HG03280 (cell line): ENCODE results near the gene RSU1.

ENCODE experiments used
- ATAC-seq: cut with Tn5 transposase; IDR thresholded peaks from one replicate; pipeline ENCODE4 v1.9.1; 2021; ENCODE audit warnings: mild to moderate bottlenecking, moderate library complexity; ENCODE audit not compliant: unreplicated experiment

The RSU1 gene

DNA sequence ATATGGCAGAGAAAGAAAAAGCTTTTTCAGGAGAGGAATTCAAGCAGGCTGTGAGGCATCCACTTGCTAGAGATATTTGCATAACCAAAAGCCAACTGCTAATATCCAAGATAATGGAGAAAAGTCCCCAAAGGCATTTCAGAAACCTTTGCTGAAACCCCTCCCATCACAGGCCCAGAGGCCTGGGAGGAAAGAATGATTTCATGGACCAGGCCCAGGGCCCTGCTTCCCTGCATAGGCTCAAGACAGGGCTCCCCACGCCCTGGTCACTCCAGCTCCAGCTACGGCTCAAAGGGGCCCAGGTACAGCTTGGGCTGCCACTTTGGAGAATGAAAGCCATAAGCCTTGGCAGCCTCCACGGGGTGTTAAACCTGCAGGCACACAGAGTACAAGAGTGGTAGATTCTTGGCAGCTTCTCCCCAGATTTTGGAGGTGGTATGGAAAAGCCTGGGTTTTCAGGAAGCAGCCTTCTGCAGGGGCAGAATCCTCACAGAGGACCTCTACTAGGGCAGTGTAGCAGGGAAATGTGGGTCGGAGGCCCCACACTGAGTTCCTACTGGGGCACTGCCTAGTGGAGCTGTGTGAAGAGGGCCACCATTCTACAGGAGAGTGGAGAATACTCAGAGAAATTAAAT lies 5.6 kb upstream of the RSU1 start:
- ATAC-seq: no peak

GRCh38 chr10:16822027-16822426 lies 4.8 kb upstream of the RSU1 start:
- no peak for ATAC-seq

- no peak for ATAC-seq
Observed at GRCh38 chr10:16820421-16820820, 3.2 kb upstream of the RSU1 start.

DNA sequence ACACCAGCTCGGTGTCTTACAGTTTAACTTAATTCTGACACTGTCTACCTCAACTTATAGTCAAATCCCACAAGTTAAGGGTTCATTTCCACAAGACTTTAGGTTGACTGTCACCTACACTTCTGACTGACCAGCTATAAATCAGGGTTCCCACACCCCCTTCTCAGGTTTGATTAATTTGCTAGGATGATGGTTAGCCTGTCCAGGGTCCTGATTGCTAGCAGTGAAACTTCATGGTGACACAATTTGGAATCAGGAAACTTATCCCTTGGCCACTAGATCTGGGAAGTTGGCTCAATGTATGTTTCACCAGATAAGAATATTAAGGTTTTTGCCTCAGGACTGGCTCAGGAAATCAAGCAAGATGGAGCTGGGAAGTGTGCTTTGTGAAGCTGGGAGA lies 2.8 kb upstream of the RSU1 start:
- no peak for ATAC-seq

- ATAC-seq: no peak
Observed at GRCh38 chr10:16819436-16819835, 2.2 kb upstream of the RSU1 start.

DNA sequence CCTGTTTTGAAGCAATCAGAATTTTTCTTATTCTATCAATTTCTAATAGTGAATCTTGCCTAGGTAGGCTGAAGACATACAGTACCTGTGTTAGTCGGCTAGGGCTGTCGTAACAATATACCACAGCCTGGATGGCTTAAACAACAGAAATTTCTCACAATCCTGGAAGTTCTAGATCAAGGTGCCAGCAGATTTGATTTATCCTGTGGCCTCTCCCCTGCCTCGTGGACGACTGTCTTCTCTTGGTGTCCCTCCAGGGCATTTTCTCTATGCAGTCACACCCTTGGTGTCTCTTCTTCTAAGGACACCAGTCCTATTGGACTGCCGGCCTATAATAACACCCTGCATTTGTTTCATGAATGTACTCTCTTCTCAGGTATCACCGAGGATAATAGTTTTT lies 1.8 kb upstream of the RSU1 start:
- ATAC-seq: no peak

DNA sequence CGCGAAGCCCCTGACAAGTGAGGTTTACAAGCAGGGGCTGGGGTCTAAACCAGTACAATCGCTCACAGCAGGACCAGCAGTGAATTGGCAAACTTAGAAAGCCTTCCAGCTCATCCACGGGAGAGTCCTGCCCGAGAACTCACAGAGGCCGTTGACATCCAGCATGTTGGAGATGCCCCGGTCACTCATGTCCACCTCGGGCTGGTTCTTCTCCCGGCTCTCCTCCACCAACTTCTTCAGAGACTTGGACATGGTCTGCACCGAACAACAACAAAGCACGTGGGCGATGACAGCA lies 447 bp downstream of the RSU1 start:
- no peak for ATAC-seq

DNA sequence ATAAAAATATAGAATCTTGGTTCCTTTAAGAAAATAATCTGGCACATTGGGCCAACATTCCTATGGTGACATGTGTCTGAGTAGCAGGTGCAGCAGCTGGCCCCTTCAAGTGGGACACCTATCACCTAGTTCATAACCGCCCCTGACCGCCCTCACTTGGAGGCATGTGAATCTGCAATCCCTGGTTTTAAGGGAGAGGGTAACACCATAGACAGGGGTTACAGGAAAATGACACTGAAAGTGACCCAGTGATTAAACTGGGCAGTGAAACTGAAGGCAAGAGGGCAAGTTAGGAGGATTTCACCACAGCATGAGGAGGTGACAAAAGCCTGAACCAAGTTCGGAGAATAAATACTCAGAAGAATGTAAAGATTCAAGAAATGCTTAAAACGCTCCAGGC lies 1.1 kb downstream of the RSU1 start:
- ATAC-seq: no peak

- ATAC-seq: no peak
Observed at GRCh38 chr10:16814012-16814411, 3.2 kb downstream of the RSU1 start.

DNA sequence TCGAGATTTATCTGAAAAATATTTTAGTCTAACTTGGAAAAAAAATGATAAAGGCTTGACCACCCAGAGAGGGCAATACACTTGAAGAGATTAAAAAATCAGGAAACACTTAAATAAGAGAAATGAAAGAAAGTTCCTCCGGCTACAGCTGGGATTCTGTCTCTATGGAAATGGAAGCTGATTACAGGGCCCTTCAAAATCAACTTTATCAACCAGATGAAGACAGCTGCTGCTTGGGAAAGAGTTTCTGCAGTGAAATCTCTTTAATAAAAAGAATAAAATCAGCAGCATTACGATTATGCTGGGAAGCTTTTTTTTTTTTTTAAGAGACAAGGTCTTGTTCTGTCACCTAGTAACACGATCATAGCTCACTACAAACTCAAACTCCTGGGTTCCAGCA lies 4.5 kb downstream of the RSU1 start:
- ATAC-seq: no peak

GRCh38 chr10:16811765-16812164 lies 5.5 kb downstream of the RSU1 start:
- ATAC-seq: no peak

- no peak for ATAC-seq
Observed at GRCh38 chr10:16811292-16811691, 5.9 kb downstream of the RSU1 start.

DNA sequence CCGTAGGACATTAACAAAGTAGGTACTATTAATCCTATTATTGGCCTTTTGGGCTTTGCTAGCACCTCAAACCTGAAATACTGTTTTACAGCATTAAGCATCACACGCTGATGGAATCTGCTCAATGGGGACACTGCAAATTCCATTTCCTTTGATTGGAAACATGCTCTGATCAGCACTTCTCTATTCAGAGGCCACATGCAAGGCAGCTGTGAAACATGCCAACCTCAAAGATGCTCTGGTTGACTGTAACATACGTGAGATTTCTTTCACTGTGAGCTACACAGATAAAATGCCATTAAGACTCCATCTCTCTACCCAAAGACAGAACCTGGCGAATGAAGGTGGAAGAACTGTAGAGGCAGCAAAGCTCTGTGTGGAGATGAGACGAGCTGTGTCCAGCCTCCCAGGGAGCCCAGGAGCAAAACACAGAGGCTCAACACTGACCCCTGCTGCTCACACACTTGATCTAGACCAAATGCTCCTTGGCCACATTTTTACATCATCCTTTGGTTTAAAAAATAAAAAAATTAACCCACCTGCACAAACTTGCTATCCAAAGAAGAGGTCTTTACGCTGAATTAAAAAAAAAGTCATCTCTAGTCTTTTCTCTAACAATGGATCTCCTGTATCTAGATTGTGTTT lies 8.0 kb downstream of the RSU1 start:
- peak; percentile 91 for ATAC-seq

- no peak for ATAC-seq
Observed at GRCh38 chr10:16804123-16804522, 13.1 kb downstream of the RSU1 start.

DNA sequence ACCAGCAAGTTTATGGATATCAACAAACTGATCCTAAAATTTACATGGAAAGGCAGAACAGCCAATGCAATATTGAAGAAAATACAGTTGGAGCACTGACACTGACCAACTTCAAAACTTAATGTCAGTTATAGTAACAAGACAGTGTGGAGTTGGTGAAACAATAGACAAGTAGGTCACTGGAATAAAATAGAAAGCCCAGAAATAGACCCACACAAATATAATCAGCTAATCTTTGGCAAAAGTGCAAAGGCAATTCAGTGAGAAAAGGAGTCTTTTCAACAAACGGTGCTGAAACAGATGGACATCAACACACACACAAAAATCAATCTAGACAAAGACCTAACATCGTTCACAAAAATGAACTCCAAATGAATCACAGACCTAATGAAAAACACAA lies 13.8 kb downstream of the RSU1 start:
- ATAC-seq: no peak

GRCh38 chr10:16799621-16800020 lies 17.6 kb downstream of the RSU1 start:
- peak; percentile 63 for ATAC-seq

- ATAC-seq: no peak
Observed at GRCh38 chr10:16798571-16798970, 18.7 kb downstream of the RSU1 start.

DNA sequence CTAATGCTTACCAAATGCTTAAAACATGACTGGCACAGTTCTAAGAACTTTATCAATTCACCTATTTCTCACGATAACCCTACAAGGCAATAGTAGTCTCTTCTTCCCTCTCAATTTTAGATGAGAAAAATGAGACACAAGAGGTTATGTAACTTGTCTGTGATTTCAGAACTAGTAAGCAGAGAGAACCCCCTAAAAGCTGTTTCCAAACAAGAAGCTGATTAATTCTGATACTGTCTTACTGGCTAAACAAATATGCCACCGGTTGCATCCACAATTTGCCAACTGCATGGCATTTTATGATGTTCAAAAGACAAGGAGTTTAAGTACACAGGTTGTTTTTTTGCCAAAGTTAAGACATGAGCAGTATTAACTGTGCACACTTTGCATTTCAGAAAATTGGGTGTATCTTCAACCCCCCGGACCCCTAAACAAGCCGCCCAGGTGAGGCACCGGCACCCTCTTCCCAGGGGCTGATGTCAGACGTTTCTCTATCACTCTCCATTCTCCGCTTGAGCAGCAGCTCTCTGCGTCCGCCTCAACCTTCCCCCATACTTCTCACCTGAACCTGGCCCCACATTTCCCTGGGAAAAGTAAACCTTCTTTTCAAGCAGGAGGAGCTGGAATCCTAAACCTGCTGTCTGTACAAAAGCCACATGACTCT lies 21.7 kb downstream of the RSU1 start:
- ATAC-seq: no peak

- ATAC-seq: no peak
Observed at GRCh38 chr10:16794005-16794404, 23.2 kb downstream of the RSU1 start.

DNA sequence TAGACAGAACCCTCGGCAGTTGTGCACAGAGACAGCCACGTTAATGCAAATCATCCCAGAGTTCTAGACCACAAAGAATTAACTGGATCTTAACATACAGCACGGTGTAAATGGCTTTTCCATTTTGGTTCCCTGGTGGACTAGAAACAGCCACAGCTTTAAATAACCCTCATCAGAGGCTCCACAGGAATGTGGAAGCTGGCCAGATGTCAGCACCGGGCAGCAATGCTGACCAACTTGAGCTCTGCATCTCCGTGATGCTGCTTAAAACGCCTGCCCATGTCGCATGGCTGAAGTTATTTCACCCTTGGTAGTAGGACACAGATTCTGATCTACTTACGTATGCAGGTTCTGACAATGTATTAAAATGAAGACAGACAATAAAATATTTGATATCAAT lies 24.5 kb downstream of the RSU1 start:
- ATAC-seq: no peak

GRCh38 chr10:16789765-16790164 lies 27.5 kb downstream of the RSU1 start:
- no peak for ATAC-seq

DNA sequence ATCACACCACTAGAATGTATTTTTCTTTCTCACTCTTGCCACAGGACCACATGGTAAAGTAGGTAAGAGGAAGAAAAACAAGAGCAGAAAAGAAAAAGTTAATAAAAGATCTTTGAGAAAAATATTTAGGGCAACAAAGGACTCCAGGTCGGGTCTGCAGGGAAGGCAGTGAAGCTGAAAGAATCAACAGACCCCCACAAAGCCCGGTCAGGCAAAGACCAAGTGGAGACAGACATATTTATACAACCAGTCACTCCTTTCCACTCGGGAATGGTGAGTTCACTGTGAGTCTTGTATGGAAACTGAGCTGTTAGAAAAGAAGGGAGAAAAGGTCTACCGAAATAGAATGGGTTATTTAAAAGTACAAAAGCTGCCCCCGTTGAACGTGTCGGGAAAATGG lies 28.0 kb downstream of the RSU1 start:
- ATAC-seq: no peak

DNA sequence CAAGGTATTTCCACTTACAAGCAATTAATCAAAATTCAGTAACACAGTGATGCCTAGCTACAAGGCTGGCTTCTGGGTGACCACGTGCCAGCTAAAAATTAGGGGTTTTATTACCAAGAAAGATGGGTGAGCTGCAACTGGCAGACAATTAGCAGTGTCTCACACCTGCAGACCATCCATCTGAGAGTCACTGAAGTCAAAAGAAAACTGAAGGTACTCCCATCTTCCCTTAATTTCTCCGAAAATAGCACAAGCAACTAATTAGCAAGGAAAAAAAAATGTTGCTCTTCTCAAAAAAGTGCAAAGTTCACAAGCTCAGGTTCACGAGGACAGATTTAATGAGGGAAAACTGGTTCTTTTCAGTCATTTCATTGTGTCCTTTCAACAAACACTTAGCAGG lies 28.4 kb downstream of the RSU1 start:
- ATAC-seq: no peak
